Thoracic aorta (tissue), 2 donors: ENCODE measurements around the gene LCT. TPM values are rescaled to one million over a fixed set of nuclear protein-coding genes. Genes with fewer than 3 reads are reported as not detected.

ENCODE experiments used
- ATAC-seq: fragments of 150-250 bp; one replicate; pipeline ENCODE4 v1.8.0; 2017; ENCODE audit warnings: low read depth; ENCODE audit not compliant: insufficient number of reproducible peaks, low FRiP score
- DNase-seq: peaks from one replicate; pipeline ENCODE4 v3.0.0-alpha.2; 2020; ENCODE audit warnings: low spot score
- H3K27ac ChIP-seq, 2 donors: fragments of 200-600 bp; sonication (generic); 1 replicate in 1 of 2; 2 replicates in 1 of 2; pipeline ENCODE4 v1.5.1; 2016; ENCODE audit warnings: mild to moderate bottlenecking in 2 of 2, moderate library complexity in 2 of 2
- H3K27me3 ChIP-seq: fragments of 200-600 bp; sonication (generic); replicated peaks from 2 replicates; pipeline ENCODE4 v1.6.0; 2016; ENCODE audit warnings: mild to moderate bottlenecking; ENCODE audit not compliant: insufficient read depth
- H3K36me3 ChIP-seq: fragments of 200-600 bp; sonication (generic); one replicate; pipeline ENCODE4 v1.5.1; 2016
- H3K4me1 ChIP-seq, 2 donors: fragments of 200-600 bp; sonication (generic); 1 replicate in 1 of 2; 2 replicates in 1 of 2; pipeline versions ENCODE4 v1.5.1 to v1.6.0; 2016; ENCODE audit warnings: low read depth in 2 of 2, mild to moderate bottlenecking in 1 of 2; ENCODE audit not compliant: control insufficient read depth in 1 of 2
- H3K4me3 ChIP-seq: fragments of 200-600 bp; sonication (generic); 2 replicates; pipeline ENCODE4 v1.5.1; 2016; ENCODE audit warnings: mild to moderate bottlenecking
- H3K9me3 ChIP-seq: fragments of 200-600 bp; sonication (generic); 2 replicates; pipeline ENCODE4 v1.5.1; 2016
- CTCF ChIP-seq: fragments of 200-600 bp; sonication (generic); IDR thresholded peaks from one replicate; pipeline ENCODE4 v1.5.1; 2019; ENCODE audit warnings: antibody characterized with exemption
- total RNA-seq, 2 donors: library from RNA; depleted of rRNA; stranded (reverse); fragments of >200 nt; gene quantifications; one replicate each; pipeline versions ENCODE4 v1.1.0 to v1.2.3, GENCODE V29; 2016

The LCT gene
- total RNA-seq, 2 donors from 2014 or later, result 0.28 TPM; not detected in 1

GRCh38 chr2:135745545-135745944 is 91.4 kb downstream of the LCT start:
- DNase-seq (no peak), ATAC-seq (no peak)
- H3K36me3 ChIP-seq, result peaks cover 8% of the 10 kb centered on the region
- no peaks in the 10 kb centered on the region for H3K9me3 ChIP-seq
- H3K27ac ChIP-seq, result no peak overlapping the region
- H3K4me3 ChIP-seq, result no peak overlapping the region
- TF ChIP-seq CTCF, result no peak
- peaks cover 13 to 24% of the 10 kb centered on the region in 2 donors for H3K4me1 ChIP-seq
- H3K27me3 ChIP-seq, result no peaks in the 10 kb centered on the region

- ATAC-seq, result no peak
- H3K4me1 ChIP-seq, result peaks cover 13 to 24% of the 10 kb centered on the region in 2 donors
Observed at GRCh38 chr2:135744760-135745314, 92.1 kb downstream of the LCT start.

GRCh38 chr2:135743860-135744259 is 93.1 kb downstream of the LCT start:
- no peak overlapping the region for H3K27ac ChIP-seq
- no peak for DNase-seq
- peaks cover 13 to 24% of the 10 kb centered on the region in 2 donors for H3K4me1 ChIP-seq
- H3K4me3 ChIP-seq, result no peak overlapping the region
- no peak for ATAC-seq
- no peaks in the 10 kb centered on the region for H3K36me3 ChIP-seq
- no peak for TF ChIP-seq CTCF
- H3K27me3 ChIP-seq, result no peaks in the 10 kb centered on the region
- H3K9me3 ChIP-seq, result no peaks in the 10 kb centered on the region

More at GRCh38 chr2:135744760-135745314, 92.1 kb downstream of the LCT start:
- no peak for TF ChIP-seq CTCF
- Histone ChIP-seq H3K9me3 (no peaks in the 10 kb centered on the region), H3K27ac (no peak overlapping the region), H3K36me3 (peaks cover 5% of the 10 kb centered on the region), H3K27me3 (no peaks in the 10 kb centered on the region), H3K4me3 (no peak overlapping the region)
- DNase-seq, result no peak

- Histone ChIP-seq H3K4me1 (peaks cover 13 to 24% of the 10 kb centered on the region in 2 donors), H3K27ac (peak overlapping the region; percentile 98 to 99), H3K4me3 (peak overlapping the region; percentile 93), H3K27me3 (no peaks in the 10 kb centered on the region), H3K9me3 (no peaks in the 10 kb centered on the region), H3K36me3 (no peaks in the 10 kb centered on the region)
- DNase-seq, result no peak
- TF ChIP-seq CTCF, result no peak
- peak; percentile 38 for ATAC-seq
Observed at GRCh38 chr2:135742325-135742757, 94.6 kb downstream of the LCT start.

- H3K9me3 ChIP-seq, result no peaks in the 10 kb centered on the region
- H3K4me1 ChIP-seq, result peaks cover 13 to 24% of the 10 kb centered on the region in 2 donors
- H3K27ac ChIP-seq, result peak within 1 kb of the TSS; percentile 98 to 99
- no peaks in the 10 kb centered on the region for H3K36me3 ChIP-seq
- H3K27me3 ChIP-seq, result no peaks in the 10 kb centered on the region
- ATAC-seq, result peak; percentile 96
- peak within 1 kb of the TSS; percentile 93 for H3K4me3 ChIP-seq
- peak; percentile 33 for TF ChIP-seq CTCF
- DNase-seq, result peak; percentile 91
Observed at GRCh38 chr2:135741395-135742324, 95.3 kb downstream of the LCT start, which contains the start of gene UBXN4. Gene UBXN4, plus strand, starts transcription at chr2:135741855. Its CDS starts 75 bp downstream, at chr2:135741930.
